Left ventricle myocardium superior (tissue), 1 donor: ENCODE measurements around the gene UNC13C. TPM values are rescaled to one million over a fixed set of nuclear protein-coding genes. Genes with fewer than 3 reads are reported as not detected.
A peak's percentile ranks its signal among the peaks of the same experiment; 100 is the strongest.
"Not testable (repeated sequence)": the region's sequence is repeated elsewhere in the genome, so short reads cannot be mapped to it uniquely, and the experiment has no call there.

ENCODE experiments used
- ATAC-seq: fragments of 200-7000 bp; cut with Tn5 transposase; one replicate; pipeline ENCODE4 v1.9.1; 2020; ENCODE audit warnings: mild to moderate bottlenecking, moderate library complexity
- DNase-seq: peaks from one replicate; pipeline ENCODE4 v3.0.0-alpha.2; 2020
- intact Hi-C: fragments of 100-400 bp; cut with micrococcal nuclease; formaldehyde crosslinking; loops from one replicate; pipeline ENCODE4 v1.11.0; 2022
- long read RNA-seq: library from polyadenylated mRNA; unstranded; transcript quantifications from one replicate; pipeline ENCODE4 v2.0.0, GENCODE V29; 2021
- total RNA-seq: library from RNA; stranded (reverse); fragmentation: NEBNext Ultra II Directional; extraction: Animal tissue kit (Norgen Biotek cat#: 25700); gene quantifications from one replicate; pipeline ENCODE4 v1.2.1, GENCODE V29; 2021
- donor health status: DM: no; HTN: yes; CAD: no; lungs with severe emphysema.

UNC13C gene
- 0.07 TPM for total RNA-seq
- long read RNA-seq = 0 reads

DNA sequence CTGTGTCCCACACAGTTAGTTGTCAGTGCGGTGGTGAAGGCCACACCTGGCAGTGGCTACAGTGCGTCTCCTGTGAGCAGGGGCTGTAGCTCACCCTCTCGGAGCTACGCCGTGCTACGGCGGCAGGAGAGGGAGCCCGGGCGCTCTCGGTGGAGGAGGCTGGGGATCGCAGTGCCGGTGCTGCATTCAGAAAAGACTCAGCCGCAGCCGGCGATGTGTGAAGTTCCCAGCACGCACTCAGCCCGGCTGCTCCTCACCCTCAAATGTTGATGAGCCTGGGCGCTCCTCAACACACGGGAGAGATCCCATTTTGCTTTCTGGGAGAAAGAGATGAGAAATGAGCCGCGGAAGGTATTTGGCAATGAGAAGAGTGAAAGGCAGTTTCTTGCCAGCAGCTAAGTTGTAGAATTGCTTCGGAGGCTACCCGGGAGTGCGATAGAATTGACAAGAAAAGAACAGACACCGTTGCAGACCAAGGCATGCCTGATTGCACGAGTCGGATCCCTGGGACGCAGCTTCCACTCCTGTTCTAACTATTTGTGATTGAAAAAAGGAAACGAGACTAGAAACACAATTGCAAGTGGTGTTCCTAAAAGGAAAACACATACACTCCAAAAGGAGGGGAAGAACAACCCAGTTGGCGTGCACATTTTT lies at the start of gene UNC13C:
UNC13C (plus strand) TSS at position 189 of the 654 bp plus-strand sequence. CDS start 34,463 bp downstream, outside the sequence.
- intact Hi-C loops = no loop called here
- ATAC-seq (peak; percentile 39), DNase-seq (peak; percentile 31)

DNA sequence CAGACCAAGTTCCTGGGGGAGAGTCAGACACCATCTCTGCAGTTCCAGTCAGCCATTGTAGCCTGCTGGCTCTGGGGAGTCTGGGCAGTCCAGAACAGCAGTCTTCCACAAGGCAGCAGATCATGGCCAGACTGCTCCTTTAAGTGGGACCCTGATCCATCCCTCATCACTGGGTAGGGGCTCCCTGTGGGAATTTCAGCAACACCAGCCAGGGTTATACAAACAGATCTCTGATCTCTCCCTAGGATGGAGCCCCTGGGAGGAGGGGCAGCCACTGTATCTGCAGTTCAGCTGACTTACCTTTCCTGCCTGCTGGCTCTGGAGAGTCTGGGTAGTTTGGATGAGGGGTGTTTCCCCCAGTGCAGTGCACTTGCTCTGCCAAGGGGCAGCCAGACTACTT lies 42.1 kb upstream of the UNC13C start:
- DNase-seq (no peak), ATAC-seq (no peak)
- intact Hi-C loops = no loop called here

- intact Hi-C loops, ATAC-seq: not testable (repeated sequence)
These were observed 40.6 kb upstream of the UNC13C start for GRCh38 chr15:53937632-53938031.

DNA sequence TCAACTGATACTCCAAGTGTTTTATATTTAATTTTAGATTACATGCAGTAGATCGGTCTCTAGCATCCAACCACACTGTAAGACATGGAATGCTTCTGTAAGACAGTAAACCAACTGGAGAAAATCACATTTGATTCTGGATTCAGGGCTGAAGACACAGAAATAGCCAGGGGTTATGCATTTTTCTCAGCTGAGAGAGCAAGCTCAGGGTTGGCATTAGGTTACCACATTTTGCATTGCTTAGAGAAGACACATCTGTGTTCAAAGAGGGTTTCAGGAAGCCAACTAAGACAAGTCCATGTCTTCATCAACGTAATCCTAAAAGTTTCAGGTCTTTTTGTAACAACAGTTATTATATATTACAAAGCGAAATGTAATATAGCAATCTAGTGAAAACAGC lies 27.7 kb upstream of the UNC13C start:
- no peak for DNase-seq
- intact Hi-C loops = no loop called here
- no peak for ATAC-seq

More at GRCh38 chr15:53937632-53938031, 40.6 kb upstream of the UNC13C start:
- not testable (repeated sequence) for DNase-seq

- intact Hi-C loops = no loop called here
- no peak for DNase-seq
- no peak for ATAC-seq
These were observed 22.8 kb upstream of the UNC13C start for GRCh38 chr15:53955396-53955795.

- intact Hi-C loops = no loop called here
- DNase-seq (peak; percentile 32), ATAC-seq (no peak)
These were observed 15.3 kb upstream of the UNC13C start for GRCh38 chr15:53962646-53963561.

DNA sequence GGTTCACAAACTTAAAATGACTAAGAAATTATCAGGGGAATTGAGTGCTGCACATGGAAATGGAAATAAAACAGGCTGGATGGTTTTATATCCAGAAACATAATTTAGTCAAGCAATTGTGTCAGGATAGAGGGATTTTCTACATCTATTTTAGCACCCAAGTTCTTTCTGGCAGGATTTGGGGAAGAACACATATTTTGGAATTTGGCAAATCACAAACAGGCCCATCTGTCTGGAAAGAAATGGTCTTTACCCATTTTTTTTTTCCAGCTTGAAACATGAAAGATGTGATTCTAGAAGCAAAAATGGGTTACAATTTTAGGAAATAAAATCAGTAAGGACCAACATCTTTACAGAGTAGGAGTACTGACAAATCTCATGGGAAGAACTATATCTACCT lies 14.4 kb upstream of the UNC13C start:
- ATAC-seq (no peak), DNase-seq (no peak)
- intact Hi-C loops = no loop called here

- ATAC-seq (no peak), DNase-seq (no peak)
- intact Hi-C loops = no loop called here
These were observed 4.1 kb upstream of the UNC13C start for GRCh38 chr15:53974121-53974520.

DNA sequence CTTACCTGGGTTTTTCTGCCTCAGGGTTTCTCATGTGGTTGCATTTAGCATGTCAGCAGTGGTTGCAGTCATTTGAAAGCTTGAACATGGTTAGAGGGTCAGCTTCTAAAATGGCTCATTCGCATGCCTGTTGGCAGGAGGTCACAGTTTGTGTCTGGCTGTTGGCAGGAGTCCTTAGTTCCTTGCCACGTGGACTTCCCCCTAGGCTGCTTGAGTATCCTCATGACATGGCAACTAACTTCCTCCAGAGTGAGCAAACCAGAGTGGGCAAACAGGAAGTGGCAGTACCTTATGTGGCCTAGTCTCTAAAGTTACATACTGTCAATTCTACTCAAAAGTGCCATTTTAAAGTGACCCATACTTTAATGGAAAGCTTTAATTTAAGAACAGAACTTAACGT lies 3.4 kb upstream of the UNC13C start:
- DNase-seq (no peak), ATAC-seq (no peak)
- intact Hi-C loops = no loop called here

- intact Hi-C loops = no loop called here
- ATAC-seq = no peak
- DNase-seq = no peak
These were observed 1.3 kb upstream of the UNC13C start for GRCh38 chr15:53976844-53977392.

DNA sequence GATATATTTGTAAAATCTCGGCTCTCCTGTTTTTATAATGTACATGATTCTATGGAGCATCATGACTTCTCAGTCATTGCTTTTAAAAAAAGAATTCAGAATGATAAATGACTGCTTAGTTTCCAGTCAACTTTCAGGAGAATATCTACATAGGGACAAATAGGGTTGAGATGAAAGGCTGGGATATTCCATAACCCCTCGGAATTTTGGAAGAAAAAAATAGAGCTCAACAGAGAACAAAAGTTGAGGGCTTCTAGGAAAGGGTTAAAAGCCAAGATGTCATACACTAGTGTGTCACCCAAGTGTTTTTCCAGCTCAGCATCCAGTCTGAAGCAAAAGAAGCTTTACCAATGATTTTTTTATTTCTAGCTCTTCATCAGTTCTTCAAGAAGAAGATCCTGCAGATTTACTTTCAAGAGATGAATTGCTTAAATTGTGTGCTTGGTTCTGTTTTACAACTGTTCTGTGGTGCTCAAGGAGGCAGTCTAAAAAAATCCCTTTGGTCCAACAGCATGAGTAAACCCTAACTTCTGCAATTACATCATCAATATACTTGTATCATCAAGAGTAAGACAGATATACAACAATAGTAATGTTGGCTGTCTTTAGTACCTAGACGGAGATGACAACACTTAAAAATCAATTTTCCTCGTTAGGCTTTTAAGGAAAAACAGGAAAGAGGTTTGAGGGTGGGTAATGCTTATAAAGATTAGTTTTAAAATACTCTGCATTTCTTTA lies 979 bp downstream of the UNC13C start:
- ATAC-seq (no peak), DNase-seq (no peak)
- intact Hi-C loops = no loop called here

DNA sequence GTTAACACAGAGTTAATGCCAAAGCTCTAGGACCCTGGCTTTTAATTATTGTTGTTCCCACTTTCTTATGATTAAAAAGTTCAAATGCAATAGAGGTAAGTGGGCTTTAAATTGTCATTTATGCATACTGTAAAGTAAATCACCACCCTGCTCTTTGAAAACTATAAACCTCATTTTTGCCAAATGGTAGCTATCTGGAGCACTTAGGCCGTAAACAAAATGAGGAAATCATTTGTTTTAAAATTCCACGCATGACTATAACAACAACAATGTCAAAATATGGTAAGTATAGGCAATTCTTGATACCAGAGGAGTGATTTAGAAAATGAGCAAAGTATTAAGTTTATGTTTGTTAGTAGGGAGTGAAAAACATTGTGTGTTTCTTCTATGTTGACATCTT lies 1.8 kb downstream of the UNC13C start:
- intact Hi-C loops = no loop called here
- no peak for ATAC-seq
- no peak for DNase-seq

GRCh38 chr15:53982071-53982680 lies 3.9 kb downstream of the UNC13C start:
- no peak for ATAC-seq

DNA sequence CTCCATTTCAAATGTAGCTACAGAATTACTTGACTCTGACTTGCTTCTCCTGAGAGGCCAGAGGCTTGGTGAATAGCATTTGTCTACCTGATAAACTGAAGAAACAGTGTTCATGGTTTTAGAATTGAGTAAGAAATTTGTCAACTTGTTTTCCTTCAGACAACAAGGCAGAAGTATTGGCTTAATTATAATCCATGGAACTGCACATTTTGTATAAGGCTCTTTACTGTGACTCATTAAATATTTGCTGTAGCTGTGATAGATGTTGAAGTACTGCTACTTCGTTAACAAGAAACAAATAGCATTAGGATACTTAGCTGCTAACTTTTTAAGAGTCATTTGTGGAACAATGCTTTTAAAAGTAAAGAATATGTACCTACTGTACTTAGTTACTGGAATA lies 4.6 kb downstream of the UNC13C start:
- DNase-seq = no peak
- intact Hi-C loops = no loop called here
- ATAC-seq = no peak

More at GRCh38 chr15:53982071-53982680, 3.9 kb downstream of the UNC13C start:
- DNase-seq = no peak
- intact Hi-C loops = no loop called here

GRCh38 chr15:53984221-53984620 lies 6.0 kb downstream of the UNC13C start:
- intact Hi-C loops = no loop called here
- ATAC-seq = no peak
- no peak for DNase-seq

- ATAC-seq (no peak), DNase-seq (no peak)
- intact Hi-C loops = no loop called here
These were observed 7.3 kb downstream of the UNC13C start for GRCh38 chr15:53985562-53985961.

GRCh38 chr15:53987480-53987879 lies 9.2 kb downstream of the UNC13C start:
- intact Hi-C loops = no loop called here
- ATAC-seq = no peak
- no peak for DNase-seq

- intact Hi-C loops = no loop called here
- DNase-seq = no peak
- no peak for ATAC-seq
These were observed 29.0 kb downstream of the UNC13C start for GRCh38 chr15:54007256-54007655.

DNA sequence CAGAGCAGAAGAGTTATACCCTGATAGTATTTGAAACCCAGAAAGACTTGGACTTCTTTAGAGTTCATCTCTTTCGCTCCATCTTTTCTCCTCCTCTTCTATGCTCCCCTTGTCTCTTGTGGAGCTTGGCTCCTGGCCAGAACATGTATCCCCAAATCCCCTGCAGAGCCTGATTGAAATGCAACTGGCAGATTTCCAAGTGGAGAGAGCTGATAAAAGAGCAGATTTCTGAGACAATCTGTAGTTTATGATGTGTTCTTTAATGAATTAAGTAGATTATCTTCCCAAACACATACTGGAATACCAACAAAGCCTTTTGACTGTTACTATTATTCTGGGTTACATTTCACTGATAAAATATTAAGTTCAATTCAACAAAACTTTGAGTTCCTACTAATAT lies 33.4 kb downstream of the UNC13C start:
- no peak for DNase-seq
- intact Hi-C loops = loop anchor here (10.0 kb wide), 1 partner anchor 63 kb away; no protein-coding TSS in a partner anchor
- no peak for ATAC-seq
